Stimulated activated effector memory CD8-positive, alpha-beta T cell treated with anti-CD3 and anti-CD28 coated beads, Interleukin-12 subunit alpha, Interleukin-12 subunit beta, amount 100 ng/mL, for 72 hours (primary cell): Measurements from ENCODE around the gene PCDH9.
"Not testable (repeated sequence)": the region's sequence is repeated elsewhere in the genome, so short reads cannot be mapped to it uniquely, and the experiment has no call there.

Experiments
- ATAC-seq: fragments of 150-1000 bp; cut with Tn5 transposase; 2 replicates; pipeline ENCODE4 v1.10.0; 2021
- DNase-seq, 2 donors: peaks; one replicate each; pipeline ENCODE4 v3.0.0; 2021 to 2022; ENCODE audit warnings: low spot score in 2 of 2
- H3K27ac Mint-ChIP-seq: one replicate; pipeline ENCODE4 v1.8.0; 2022; ENCODE audit warnings: mild to moderate bottlenecking, mixed read lengths
- H3K36me3 Mint-ChIP-seq: one replicate; pipeline ENCODE4 v1.8.0; 2022; ENCODE audit warnings: mild to moderate bottlenecking, mixed read lengths
- H3K4me1 Mint-ChIP-seq: one replicate; pipeline ENCODE4 v1.8.0; 2022; ENCODE audit warnings: mixed read lengths
- H3K4me3 Mint-ChIP-seq: one replicate; pipeline ENCODE4 v1.8.0; 2022; ENCODE audit warnings: mild to moderate bottlenecking, mixed read lengths
- H3K9me3 Mint-ChIP-seq: one replicate; pipeline ENCODE4 v1.8.0; 2022; ENCODE audit warnings: mixed read lengths

The PCDH9 gene

GRCh38 chr13:66803808-66804456 lies 426.2 kb downstream of the PCDH9 start:
- DNase-seq (no peak), ATAC-seq (no peak)
- Mint-ChIP-seq H3K27ac (no peak overlapping the region), H3K36me3 (no peaks in the 10 kb centered on the region), H3K9me3 (peaks cover 19% of the 10 kb centered on the region), H3K4me1 (no peaks in the 10 kb centered on the region), H3K4me3 (no peak overlapping the region)

GRCh38 chr13:66803013-66803807 lies 426.9 kb downstream of the PCDH9 start:
- Mint-ChIP-seq H3K4me3 (no peak overlapping the region), H3K27ac (no peak overlapping the region), H3K4me1 (no peaks in the 10 kb centered on the region), H3K9me3 (peaks cover 19% of the 10 kb centered on the region), H3K36me3 (no peaks in the 10 kb centered on the region)
- ATAC-seq, result no peak
- no peak for DNase-seq

GRCh38 chr13:66795636-66796035 lies 434.5 kb downstream of the PCDH9 start:
- H3K9me3 Mint-ChIP-seq, result peaks cover 15% of the 10 kb centered on the region
- H3K4me1 Mint-ChIP-seq, result no peaks in the 10 kb centered on the region
- DNase-seq (no peak), ATAC-seq (no peak)
- no peak overlapping the region for H3K4me3 Mint-ChIP-seq
- H3K36me3 Mint-ChIP-seq, result no peaks in the 10 kb centered on the region
- no peak overlapping the region for H3K27ac Mint-ChIP-seq

DNA sequence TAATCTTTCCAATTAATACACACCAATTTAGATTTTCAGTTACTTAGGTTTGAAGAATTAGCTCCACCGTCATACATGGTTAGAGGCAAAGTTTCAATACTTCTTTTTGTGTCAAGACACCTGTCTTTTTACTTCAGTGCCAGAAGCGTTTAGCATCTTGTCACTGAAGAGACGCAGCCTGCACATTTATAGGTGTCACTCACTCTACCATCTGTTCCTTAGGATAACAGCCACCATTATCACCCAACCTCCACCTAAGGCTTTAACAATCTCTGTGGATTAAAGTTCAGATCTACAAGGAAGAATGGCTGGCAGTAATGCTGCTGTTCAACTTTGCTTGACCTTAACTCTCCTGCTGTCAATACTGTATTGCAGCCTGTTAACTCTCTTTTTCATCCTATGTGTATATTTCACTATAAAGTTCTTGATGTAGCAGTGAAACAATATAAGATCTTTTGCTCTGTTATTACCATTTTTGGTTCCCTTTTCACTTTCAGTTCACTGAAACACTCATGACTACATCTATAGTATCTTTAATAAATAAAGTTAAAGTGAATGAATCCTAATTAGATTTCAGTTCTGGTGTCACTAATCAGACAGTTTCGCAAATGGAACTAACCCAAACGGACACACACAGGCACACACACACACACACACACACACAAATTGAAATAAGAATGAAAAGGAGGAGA lies 435.6 kb downstream of the PCDH9 start:
- H3K27ac Mint-ChIP-seq, result no peak overlapping the region
- no peaks in the 10 kb centered on the region for H3K36me3 Mint-ChIP-seq
- DNase-seq (no peak), ATAC-seq (no peak)
- no peak overlapping the region for H3K4me3 Mint-ChIP-seq
- H3K9me3 Mint-ChIP-seq, result peaks cover 12% of the 10 kb centered on the region
- no peaks in the 10 kb centered on the region for H3K4me1 Mint-ChIP-seq

DNA sequence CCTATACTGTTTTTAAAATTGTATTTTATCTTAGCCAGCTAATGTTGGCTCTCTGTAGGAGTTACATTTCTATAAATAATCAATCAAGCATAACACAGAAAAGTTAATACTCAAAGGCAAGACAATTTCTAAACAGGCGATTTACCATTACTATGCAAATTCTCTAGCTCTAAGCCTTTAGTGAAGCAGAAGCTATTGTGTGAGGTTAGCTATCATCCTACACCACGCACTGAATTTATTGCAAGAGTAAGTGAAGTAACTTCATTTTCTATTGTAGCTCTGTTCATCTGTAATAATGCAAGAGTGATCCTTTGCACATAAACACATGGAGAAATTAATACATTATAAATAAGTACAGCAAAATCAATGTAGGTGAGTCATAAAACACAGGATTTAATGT lies 439.3 kb downstream of the PCDH9 start:
- Mint-ChIP-seq H3K4me1 (no peaks in the 10 kb centered on the region), H3K27ac (no peak overlapping the region), H3K4me3 (no peak overlapping the region), H3K9me3 (peaks cover 15% of the 10 kb centered on the region), H3K36me3 (no peaks in the 10 kb centered on the region)
- no peak for DNase-seq
- no peak for ATAC-seq

DNA sequence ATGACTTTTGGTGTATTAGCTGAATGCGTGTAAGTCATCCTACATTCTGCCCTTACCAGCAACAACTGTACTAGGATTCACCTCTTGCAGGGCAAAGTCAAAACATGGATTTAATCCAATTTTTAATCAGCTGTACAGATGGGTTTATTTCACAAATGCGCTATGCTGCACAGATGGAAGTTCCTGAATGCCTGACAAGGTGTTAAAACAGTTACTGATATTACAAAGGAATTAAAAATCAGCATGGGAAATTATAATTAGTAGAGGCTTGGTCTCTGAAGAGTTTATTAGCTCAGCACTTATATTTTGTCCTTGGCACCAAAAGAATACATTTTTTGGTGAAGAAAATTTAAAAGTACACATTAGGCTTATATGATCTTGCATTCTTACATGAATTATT lies 448.9 kb downstream of the PCDH9 start:
- Mint-ChIP-seq H3K4me1 (no peaks in the 10 kb centered on the region), H3K27ac (no peak overlapping the region), H3K36me3 (no peaks in the 10 kb centered on the region), H3K4me3 (no peak overlapping the region), H3K9me3 (peaks cover 7% of the 10 kb centered on the region)
- DNase-seq, result no peak
- ATAC-seq, result no peak

- no peaks in the 10 kb centered on the region for H3K4me1 Mint-ChIP-seq
- H3K4me3 Mint-ChIP-seq, result no peak overlapping the region
- H3K36me3 Mint-ChIP-seq, result no peaks in the 10 kb centered on the region
- peaks cover 7% of the 10 kb centered on the region for H3K9me3 Mint-ChIP-seq
- no peak overlapping the region for H3K27ac Mint-ChIP-seq
- DNase-seq (no peak), ATAC-seq (no peak)
These were observed 449.3 kb downstream of the PCDH9 start for GRCh38 chr13:66780814-66781213.

DNA sequence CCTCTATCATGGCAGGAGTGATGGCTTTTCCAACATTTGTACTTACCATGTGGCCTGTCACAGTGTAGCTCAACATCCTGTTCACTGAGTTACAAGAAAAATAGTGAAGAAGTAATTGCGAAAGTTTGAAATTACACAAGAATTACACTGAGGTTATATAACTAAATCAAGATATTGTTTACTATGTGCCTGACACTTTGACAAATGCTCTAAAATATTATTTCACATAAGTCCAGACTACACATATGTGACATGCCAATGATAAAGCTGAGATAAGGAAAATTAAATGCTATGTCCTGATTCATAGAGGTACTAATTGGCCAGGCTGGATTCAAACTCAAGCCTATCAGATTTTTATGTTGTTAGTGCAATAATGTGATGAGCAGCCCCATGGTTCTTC lies 451.7 kb downstream of the PCDH9 start:
- no peak overlapping the region for H3K27ac Mint-ChIP-seq
- no peaks in the 10 kb centered on the region for H3K4me1 Mint-ChIP-seq
- H3K36me3 Mint-ChIP-seq, result no peaks in the 10 kb centered on the region
- no peak for ATAC-seq
- H3K4me3 Mint-ChIP-seq, result no peak overlapping the region
- no peak for DNase-seq
- H3K9me3 Mint-ChIP-seq, result peaks cover 7% of the 10 kb centered on the region

- H3K27ac Mint-ChIP-seq, result no peak overlapping the region
- H3K9me3 Mint-ChIP-seq, result peaks cover 6% of the 10 kb centered on the region
- H3K4me1 Mint-ChIP-seq, result no peaks in the 10 kb centered on the region
- H3K36me3 Mint-ChIP-seq, result no peaks in the 10 kb centered on the region
- DNase-seq (no peak), ATAC-seq (no peak)
- no peak overlapping the region for H3K4me3 Mint-ChIP-seq
These were observed 454.9 kb downstream of the PCDH9 start for GRCh38 chr13:66775196-66775595.

GRCh38 chr13:66774046-66774445 lies 456.1 kb downstream of the PCDH9 start:
- no peaks in the 10 kb centered on the region for H3K4me1 Mint-ChIP-seq
- no peaks in the 10 kb centered on the region for H3K36me3 Mint-ChIP-seq
- ATAC-seq (no peak), DNase-seq (no peak)
- H3K4me3 Mint-ChIP-seq, result no peak overlapping the region
- H3K27ac Mint-ChIP-seq, result no peak overlapping the region
- peaks cover 10% of the 10 kb centered on the region for H3K9me3 Mint-ChIP-seq

DNA sequence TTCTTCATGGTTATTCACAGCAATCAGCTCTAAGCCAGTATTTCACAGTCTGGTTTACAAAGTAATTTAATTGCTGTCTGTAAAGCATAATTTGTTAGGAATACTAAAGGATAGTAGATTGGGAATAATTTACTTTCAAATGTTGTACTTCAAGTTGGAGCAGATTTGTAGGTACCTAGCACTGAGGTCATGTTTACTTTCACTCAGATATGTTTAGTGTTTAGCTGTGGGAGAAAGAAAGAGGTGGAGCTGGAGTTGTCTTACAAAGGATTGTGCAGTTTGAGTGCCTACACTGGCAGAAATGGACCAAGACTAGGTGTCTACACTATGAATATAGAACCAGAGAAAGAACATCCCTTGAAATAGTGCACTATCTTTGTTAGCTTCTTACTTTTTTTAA lies 464.6 kb downstream of the PCDH9 start:
- no peak overlapping the region for H3K27ac Mint-ChIP-seq
- H3K36me3 Mint-ChIP-seq, result no peaks in the 10 kb centered on the region
- ATAC-seq, result no peak
- peaks cover 27% of the 10 kb centered on the region for H3K9me3 Mint-ChIP-seq
- no peak overlapping the region for H3K4me3 Mint-ChIP-seq
- H3K4me1 Mint-ChIP-seq, result no peaks in the 10 kb centered on the region
- no peak for DNase-seq

DNA sequence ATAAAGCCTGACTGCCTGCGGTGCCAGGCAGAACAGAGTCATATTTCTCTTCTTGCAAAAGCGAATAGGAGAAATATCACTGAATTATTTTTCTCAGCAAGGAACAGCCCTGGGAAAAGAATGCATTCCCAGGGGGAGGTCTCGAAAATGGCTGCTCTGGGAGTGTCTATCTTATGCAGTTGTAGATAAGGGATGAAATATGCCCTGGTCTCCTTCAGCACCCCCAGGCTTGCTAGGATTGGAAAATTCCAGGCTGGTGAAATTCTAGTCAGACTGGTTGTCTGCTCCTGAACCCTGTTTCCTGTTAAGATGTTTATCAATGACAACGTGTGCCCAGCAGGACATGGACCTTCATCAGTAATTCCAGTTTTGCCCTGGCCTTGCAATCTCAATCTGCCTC lies 469.5 kb downstream of the PCDH9 start:
- ATAC-seq, H3K4me3 Mint-ChIP-seq, H3K4me1 Mint-ChIP-seq, H3K27ac Mint-ChIP-seq, DNase-seq, H3K36me3 Mint-ChIP-seq: not testable (repeated sequence)
- peaks cover 35% of the 10 kb centered on the region for H3K9me3 Mint-ChIP-seq

DNA sequence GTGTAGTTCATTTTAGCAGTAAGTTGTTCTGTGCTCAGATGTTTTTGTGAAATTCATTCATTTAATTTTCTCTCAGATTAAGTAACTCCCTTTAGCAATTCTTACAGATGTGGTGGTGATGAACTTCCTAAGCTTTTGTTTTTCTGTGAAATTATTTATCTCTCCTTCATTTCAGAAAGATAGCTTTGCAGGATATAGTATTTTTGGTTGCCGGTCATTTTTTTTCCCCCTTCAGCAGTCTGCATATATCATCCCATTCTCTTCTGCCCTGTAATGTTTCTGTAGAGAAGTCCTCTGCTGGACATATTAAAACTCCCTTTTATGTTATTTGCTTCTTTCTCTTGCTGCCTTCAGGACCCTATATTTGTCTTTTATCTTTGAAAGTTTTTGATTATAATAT lies 470.2 kb downstream of the PCDH9 start:
- no peak for DNase-seq
- H3K27ac Mint-ChIP-seq, result no peak overlapping the region
- no peak for ATAC-seq
- H3K9me3 Mint-ChIP-seq, result peaks cover 33% of the 10 kb centered on the region
- no peak overlapping the region for H3K4me3 Mint-ChIP-seq
- no peaks in the 10 kb centered on the region for H3K36me3 Mint-ChIP-seq
- H3K4me1 Mint-ChIP-seq, result no peaks in the 10 kb centered on the region

- Mint-ChIP-seq H3K36me3 (no peaks in the 10 kb centered on the region), H3K27ac (no peak overlapping the region), H3K4me3 (no peak overlapping the region), H3K4me1 (no peaks in the 10 kb centered on the region), H3K9me3 (peaks cover 8% of the 10 kb centered on the region)
- ATAC-seq (no peak), DNase-seq (no peak)
These were observed 478.4 kb downstream of the PCDH9 start for GRCh38 chr13:66751691-66752090.

GRCh38 chr13:66748712-66749111 lies 481.4 kb downstream of the PCDH9 start:
- Mint-ChIP-seq H3K4me3 (no peak overlapping the region), H3K4me1 (no peaks in the 10 kb centered on the region), H3K36me3 (no peaks in the 10 kb centered on the region), H3K9me3 (peaks cover 8% of the 10 kb centered on the region), H3K27ac (no peak overlapping the region)
- DNase-seq (no peak), ATAC-seq (no peak)

- Mint-ChIP-seq H3K4me3 (no peak overlapping the region), H3K4me1 (no peaks in the 10 kb centered on the region), H3K27ac (no peak overlapping the region), H3K36me3 (no peaks in the 10 kb centered on the region), H3K9me3 (peaks cover 5% of the 10 kb centered on the region)
- DNase-seq (no peak), ATAC-seq (no peak)
These were observed 484.8 kb downstream of the PCDH9 start for GRCh38 chr13:66745307-66745706.
